Measurements from ENCODE around the gene TCHP. TPM values are rescaled to one million over a fixed set of nuclear protein-coding genes. Genes with fewer than 3 reads are reported as not detected.
"Not testable (repeated sequence)": the region's sequence is repeated elsewhere in the genome, so short reads cannot be mapped to it uniquely, and the experiment has no call there.

The TCHP gene, protein sequence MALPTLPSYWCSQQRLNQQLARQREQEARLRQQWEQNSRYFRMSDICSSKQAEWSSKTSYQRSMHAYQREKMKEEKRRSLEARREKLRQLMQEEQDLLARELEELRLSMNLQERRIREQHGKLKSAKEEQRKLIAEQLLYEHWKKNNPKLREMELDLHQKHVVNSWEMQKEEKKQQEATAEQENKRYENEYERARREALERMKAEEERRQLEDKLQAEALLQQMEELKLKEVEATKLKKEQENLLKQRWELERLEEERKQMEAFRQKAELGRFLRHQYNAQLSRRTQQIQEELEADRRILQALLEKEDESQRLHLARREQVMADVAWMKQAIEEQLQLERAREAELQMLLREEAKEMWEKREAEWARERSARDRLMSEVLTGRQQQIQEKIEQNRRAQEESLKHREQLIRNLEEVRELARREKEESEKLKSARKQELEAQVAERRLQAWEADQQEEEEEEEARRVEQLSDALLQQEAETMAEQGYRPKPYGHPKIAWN
- 10 to 100 TPM; 18.9 to 26.3 TPM for total RNA-seq

DNA sequence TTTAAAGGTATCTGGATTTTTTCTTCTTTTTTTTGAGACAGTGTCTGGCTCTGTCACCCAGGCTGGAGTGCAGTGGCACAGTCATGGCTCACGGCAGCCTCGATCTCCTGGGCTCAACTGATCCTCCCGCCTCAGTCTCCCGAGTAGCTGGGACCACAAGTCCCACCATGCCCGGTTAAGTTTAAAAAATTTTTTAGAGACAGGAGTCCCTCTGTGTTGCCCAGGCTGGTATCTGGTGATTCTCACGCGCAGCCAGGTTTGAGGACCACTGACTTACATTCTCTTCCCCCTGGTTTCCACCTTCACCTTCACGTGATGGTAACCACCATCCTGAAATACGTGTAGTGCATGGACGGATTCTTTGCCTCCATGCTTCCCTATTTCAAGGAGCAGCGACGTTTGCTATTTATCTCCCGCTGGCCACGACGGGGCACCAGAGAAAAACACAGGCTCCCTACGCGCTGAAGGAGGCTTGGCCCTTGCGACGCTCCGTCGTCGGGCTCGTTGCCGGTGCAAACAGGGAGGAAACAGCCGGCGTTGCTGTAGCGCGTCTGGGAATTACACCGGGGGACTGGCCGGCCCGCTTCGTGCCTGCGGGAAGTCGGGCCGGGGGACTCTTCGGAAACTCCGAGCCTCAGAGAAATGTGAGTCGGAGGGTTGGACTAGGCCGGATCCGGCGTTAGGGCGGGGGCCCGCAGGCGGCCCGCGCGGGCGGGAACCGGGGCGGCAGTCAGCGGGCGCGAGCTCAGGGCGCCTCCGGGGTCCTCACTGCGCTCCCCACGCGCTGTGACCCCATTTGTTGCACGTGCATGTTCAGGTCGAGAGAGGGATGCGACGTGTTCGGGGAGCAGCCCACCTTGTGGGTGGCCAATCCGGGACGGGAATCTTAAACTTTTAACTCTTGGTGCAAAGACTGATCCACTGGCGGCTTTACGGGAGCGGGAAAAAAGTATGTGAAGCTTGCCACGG is at the start of gene TCHP:
TCHP (plus strand) TSS at position 492 of the 969 bp plus-strand sequence. CDS start 2,753 bp downstream, outside the sequence.
- peak; percentile 96 for TF ChIP-seq POLR2AphosphoS5 (IDR thresholded peaks at IDR 0.05)
- TF ChIP-seq, protein P1, sequence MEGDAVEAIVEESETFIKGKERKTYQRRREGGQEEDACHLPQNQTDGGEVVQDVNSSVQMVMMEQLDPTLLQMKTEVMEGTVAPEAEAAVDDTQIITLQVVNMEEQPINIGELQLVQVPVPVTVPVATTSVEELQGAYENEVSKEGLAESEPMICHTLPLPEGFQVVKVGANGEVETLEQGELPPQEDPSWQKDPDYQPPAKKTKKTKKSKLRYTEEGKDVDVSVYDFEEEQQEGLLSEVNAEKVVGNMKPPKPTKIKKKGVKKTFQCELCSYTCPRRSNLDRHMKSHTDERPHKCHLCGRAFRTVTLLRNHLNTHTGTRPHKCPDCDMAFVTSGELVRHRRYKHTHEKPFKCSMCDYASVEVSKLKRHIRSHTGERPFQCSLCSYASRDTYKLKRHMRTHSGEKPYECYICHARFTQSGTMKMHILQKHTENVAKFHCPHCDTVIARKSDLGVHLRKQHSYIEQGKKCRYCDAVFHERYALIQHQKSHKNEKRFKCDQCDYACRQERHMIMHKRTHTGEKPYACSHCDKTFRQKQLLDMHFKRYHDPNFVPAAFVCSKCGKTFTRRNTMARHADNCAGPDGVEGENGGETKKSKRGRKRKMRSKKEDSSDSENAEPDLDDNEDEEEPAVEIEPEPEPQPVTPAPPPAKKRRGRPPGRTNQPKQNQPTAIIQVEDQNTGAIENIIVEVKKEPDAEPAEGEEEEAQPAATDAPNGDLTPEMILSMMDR (IDR thresholded peaks at IDR 0.05) = peak in 3 of 4 experiments; percentile 33 to 65 (median 56)
- peak; percentile 17 for TF ChIP-seq POLR2A (IDR thresholded peaks at IDR 0.05)
- DNase-seq (ENCODE audit: low spot score) = peak; percentile 84
- no peaks in the 10 kb centered on the region for H3K9me3 ChIP-seq
- intact Hi-C loops (cut with DNase I) = loop anchor here (5.0 kb wide), 1 partner anchor 97 kb away; the partner anchor contains the start of genes ANKRD13A and GIT2
- H3K27ac ChIP-seq = peak within 1 kb of the TSS; percentile 59 to 74
- WGBS = 1% methylated on average over 68 of the region's 69 CpGs
- peak within 1 kb of the TSS; percentile 78 to 80 for H3K4me3 ChIP-seq
- no peaks in the 10 kb centered on the region for H3K4me1 ChIP-seq (replicated peaks)
- no peaks in the 10 kb centered on the region for H3K27me3 ChIP-seq (replicated peaks; ENCODE audit: insufficient read depth)
- peaks cover 9 to 17% of the 10 kb centered on the region in 2 donors for H3K36me3 ChIP-seq

DNA sequence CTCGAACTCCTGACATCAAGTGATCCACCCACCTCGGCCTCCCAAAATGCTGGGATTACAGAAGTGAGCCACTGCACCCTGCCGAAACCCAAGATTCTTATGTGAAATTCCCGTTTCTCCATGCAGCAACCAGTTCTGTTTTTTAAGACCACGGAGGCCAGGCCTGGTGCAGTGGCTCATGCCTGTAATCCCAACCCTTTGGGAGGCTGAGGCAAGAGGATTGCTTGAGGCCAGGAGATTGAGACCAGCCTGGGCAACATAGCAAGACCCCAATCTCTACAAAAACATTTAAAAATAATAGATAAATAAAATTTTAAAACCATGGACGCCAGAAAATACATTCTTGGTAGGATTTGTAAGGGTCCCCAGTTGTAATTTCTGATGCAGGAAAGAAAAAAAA is 49.6 kb upstream of the TCHP start:
- H3K36me3 ChIP-seq; H3K27ac ChIP-seq; H3K4me3 ChIP-seq; H3K27me3 ChIP-seq (replicated peaks; ENCODE audit: insufficient read depth); intact Hi-C loops (cut with DNase I); H3K4me1 ChIP-seq (replicated peaks); DNase-seq (ENCODE audit: low spot score); H3K9me3 ChIP-seq: not testable (repeated sequence)
- WGBS = 88% methylated on average over 6 of the region's 6 CpGs

DNA sequence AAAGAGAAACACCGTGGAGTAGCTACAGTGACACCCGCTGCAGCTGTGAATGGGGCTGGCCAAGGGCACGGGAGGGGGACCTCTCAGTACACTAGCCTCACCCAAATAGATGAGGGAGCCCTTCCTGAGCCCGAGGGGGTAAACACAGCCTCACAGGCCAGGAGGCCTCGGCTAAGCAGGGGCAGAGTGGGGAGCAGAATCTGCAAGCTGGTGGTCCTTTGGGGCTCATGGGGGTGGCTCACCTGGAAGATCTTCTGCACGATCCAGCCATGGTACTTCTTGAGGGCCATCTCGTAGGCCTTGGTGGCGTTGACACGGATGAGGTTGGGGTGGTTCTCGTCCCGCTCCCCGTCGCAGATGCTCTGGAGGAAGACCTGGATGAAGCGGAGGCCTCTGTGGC is 44.7 kb upstream of the TCHP start:
- 90% methylated on average over 14 of the region's 14 CpGs for WGBS
- H3K36me3 ChIP-seq = peaks cover 0 to 3% of the 10 kb centered on the region in 2 donors

DNA sequence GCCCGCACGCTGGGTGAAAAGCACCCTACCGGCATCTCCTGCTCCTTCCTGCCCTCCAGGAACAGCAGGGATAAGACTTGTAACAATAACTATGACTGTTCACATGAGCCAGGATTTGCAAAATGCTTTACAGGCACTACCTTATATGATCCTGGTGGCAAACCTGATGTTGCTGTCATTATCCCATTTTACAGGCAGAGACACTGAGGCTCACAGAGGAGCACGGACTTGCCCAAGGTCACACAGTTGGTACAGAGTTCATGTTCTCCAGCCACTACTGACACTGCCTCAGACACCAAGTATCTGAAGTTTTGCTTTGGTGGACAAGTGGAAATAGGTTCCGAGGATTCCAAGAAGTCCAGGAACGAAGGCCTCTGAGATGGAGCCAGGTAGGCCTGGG is 42.4 kb upstream of the TCHP start:
- TF ChIP-seq, protein P1 (IDR thresholded peaks at IDR 0.05) = no peak
- TF ChIP-seq POLR2AphosphoS5 (IDR thresholded peaks at IDR 0.05) (no peak), POLR2A (IDR thresholded peaks at IDR 0.05) (no peak)
- H3K9me3 ChIP-seq = no peaks in the 10 kb centered on the region
- H3K36me3 ChIP-seq = peaks cover 0 to 3% of the 10 kb centered on the region in 2 donors
- H3K4me1 ChIP-seq (replicated peaks) = no peaks in the 10 kb centered on the region
- H3K27ac ChIP-seq = no peak overlapping the region
- intact Hi-C loops (cut with DNase I) = no loop called here
- H3K4me3 ChIP-seq = no peak overlapping the region
- H3K27me3 ChIP-seq (replicated peaks; ENCODE audit: insufficient read depth) = no peaks in the 10 kb centered on the region
- 88% methylated on average over 5 of the region's 6 CpGs for WGBS
- DNase-seq (ENCODE audit: low spot score) = no peak

More for the DNA sequence above, 44.7 kb upstream of the TCHP start:
- no peak overlapping the region for H3K4me3 ChIP-seq
- no peaks in the 10 kb centered on the region for H3K27me3 ChIP-seq (replicated peaks; ENCODE audit: insufficient read depth)
- TF ChIP-seq POLR2AphosphoS5 (IDR thresholded peaks at IDR 0.05) = no peak
- TF ChIP-seq, protein P1 (IDR thresholded peaks at IDR 0.05) = no peak
- no peak for TF ChIP-seq POLR2A (IDR thresholded peaks at IDR 0.05)
- intact Hi-C loops (cut with DNase I) = no loop called here
- H3K9me3 ChIP-seq = no peaks in the 10 kb centered on the region
- H3K4me1 ChIP-seq (replicated peaks) = no peaks in the 10 kb centered on the region
- H3K27ac ChIP-seq = no peak overlapping the region
- no peak for DNase-seq (ENCODE audit: low spot score)

DNA sequence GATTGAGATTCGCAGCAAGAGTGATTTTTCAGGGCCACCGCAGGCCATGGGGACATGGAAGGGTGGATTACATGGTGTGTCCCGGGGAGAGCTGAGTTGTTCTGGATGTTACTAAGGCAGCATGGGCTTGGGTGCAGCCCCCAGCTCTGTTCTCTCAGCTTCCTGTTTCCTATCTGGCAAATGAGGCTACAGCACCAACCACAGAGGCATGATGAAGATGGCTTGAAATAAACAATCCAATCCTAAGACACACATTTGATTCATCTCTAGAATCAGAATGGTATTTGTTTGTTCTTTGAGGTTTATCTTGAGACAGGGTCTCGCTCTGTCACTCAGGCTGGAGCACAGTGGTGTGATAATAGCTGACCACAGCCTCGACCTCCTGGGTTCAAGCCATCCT is 41.3 kb upstream of the TCHP start:
- no peak overlapping the region for H3K27ac ChIP-seq
- TF ChIP-seq, protein P1 (IDR thresholded peaks at IDR 0.05) = no peak
- no peak for TF ChIP-seq POLR2A (IDR thresholded peaks at IDR 0.05)
- TF ChIP-seq POLR2AphosphoS5 (IDR thresholded peaks at IDR 0.05) = no peak
- no peaks in the 10 kb centered on the region for H3K9me3 ChIP-seq
- WGBS = 87% methylated on average over 5 of the region's 5 CpGs
- H3K27me3 ChIP-seq (replicated peaks; ENCODE audit: insufficient read depth) = no peaks in the 10 kb centered on the region
- intact Hi-C loops (cut with DNase I) = no loop called here
- no peaks in the 10 kb centered on the region for H3K4me1 ChIP-seq (replicated peaks)
- H3K36me3 ChIP-seq = peaks cover 0 to 3% of the 10 kb centered on the region in 2 donors
- no peak overlapping the region for H3K4me3 ChIP-seq
- DNase-seq (ENCODE audit: low spot score) = no peak
